Stimulated activated CD4-positive, alpha-beta T cell treated with anti-CD3 and anti-CD28 coated beads, Interleukin-1b, Interleukin-23, amount 100 ng/mL, for 48 hours (primary cell): Measurements from ENCODE around the gene COL23A1.

Experiments
- DNase-seq: peaks from one replicate; pipeline ENCODE4 v3.0.0-alpha.2; 2020

The COL23A1 gene

DNA sequence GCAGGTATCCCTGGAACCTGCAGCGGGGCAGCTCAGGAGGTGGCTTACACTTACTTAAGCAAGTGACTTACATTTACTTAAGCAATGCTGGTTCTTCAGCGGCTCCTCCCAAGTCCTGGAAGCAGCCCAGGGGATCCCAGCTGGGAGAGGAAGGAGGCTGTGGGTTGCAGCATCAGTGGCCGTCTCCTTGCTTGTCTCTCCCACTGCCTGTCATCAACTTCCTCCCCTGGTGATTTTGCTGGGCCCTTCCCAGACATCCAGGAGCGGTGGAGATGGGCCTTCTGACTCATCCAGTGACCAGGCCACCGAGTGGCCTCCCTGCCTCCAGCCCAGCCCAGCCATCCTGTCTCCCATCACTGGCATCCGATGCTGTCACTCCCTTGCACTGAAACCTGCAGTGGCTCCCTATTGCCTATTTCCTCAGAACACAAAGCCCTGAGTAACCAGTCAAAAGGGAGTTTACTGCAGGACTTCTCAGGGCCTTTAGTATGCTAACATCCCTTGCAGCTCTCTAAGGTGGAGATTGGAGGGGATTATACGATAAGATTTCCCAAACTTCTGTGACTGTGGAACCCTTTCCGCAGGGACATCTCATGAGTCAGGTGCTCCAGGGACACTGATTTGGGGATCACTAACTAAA lies 201.7 kb downstream of the COL23A1 start:
- DNase-seq: no peak

DNA sequence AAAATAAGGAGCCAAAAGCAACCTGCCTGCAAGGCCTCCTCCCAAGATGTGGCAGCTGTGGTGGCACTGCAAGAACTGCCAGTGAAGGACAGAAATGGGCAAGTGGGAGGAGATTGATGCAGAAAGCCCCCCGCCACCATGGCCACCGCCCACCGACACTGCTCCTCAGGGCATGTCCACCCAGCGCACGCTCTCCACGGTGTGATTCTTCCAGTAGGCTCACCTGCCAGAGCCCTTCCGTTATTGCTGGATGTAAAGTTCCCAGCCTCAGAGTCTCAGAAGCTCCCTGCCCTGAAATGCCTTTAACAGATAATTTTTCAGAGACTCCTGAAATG lies 202.4 kb downstream of the COL23A1 start:
- no peak for DNase-seq

DNA sequence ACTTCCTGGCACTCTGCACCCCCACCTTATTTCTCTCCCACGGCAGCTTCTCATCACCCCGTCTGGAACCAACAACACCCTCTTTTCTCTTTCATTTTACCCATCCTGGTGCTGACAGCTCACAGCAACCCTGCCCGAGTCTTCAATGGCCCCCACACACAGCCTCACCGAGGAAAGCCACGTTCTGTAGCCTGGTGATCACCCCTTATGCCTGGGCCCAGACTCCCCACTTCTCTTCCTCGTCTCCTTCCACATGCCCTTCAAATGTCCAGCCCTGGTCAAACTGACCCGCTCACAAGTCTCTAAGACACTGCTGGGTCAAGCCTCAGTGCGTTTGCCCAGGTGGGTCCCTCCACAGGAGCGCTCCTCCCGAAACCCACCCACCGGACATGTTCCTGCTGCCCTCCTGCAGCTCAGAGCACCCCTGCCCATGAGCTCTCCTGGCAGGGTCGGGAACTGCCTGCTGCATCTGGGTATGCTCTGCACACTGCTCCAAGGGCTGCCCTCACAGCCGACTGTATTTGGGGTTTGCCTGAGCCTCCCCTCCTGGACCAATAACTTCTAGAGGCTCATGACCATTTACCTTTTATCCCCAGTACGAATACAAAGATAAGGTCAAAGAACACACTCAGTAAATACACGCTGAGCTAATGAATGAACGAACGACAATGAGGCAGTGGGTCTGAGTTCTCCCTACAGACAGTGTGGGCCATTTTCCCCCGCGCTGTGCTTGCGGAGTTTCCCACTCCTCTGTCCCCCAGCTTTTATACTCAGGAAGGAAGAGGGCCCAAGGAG lies 202.9 kb downstream of the COL23A1 start:
- DNase-seq: no peak

DNA sequence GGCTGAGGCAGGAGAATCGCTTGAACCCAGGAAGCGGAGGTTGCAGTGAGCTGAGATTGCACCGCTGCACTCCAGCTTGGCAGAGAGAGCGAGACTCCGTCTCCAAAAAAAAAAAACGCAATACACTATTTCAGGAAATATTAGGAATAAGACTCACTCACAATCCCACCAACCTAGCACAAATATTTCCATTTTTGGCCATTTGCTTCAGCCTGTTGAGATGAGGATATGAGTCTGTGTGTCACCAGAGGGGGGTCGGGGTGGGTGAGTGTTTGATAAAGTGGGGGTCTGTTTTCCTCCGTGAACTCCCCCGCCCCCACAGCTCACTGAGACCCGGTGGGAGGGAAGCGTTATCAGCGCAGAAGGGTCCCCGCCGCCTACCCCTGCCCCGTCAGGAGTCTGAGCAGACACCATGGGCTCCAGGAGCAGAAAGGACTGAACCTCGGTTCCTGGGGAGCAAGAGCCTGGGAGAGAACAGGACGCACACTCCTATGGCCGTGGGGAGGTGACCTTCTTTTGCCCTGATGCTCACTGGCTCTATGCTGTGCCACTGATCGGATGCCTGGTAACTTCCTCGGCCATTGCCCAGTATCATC lies 203.8 kb downstream of the COL23A1 start:
- DNase-seq: no peak

DNA sequence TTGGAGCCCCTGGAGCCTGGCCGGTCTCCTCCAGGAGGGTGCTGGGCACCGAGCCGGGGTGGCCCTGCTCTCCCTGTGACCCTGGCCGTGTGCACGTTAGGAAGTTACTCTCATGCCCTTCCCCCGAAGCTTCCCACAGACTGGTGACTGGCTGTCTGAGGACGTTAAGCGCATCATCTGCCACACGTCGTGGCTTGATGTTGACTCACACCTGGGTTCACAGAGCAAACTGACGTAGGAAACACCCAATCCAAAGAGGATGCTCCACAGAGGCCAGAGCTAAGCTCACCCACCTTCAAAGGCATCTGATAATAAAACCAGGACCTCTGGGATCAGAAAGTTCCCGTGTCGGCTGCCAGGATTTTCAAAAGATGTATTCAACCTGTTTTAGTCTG lies 204.7 kb downstream of the COL23A1 start:
- no peak for DNase-seq

DNA sequence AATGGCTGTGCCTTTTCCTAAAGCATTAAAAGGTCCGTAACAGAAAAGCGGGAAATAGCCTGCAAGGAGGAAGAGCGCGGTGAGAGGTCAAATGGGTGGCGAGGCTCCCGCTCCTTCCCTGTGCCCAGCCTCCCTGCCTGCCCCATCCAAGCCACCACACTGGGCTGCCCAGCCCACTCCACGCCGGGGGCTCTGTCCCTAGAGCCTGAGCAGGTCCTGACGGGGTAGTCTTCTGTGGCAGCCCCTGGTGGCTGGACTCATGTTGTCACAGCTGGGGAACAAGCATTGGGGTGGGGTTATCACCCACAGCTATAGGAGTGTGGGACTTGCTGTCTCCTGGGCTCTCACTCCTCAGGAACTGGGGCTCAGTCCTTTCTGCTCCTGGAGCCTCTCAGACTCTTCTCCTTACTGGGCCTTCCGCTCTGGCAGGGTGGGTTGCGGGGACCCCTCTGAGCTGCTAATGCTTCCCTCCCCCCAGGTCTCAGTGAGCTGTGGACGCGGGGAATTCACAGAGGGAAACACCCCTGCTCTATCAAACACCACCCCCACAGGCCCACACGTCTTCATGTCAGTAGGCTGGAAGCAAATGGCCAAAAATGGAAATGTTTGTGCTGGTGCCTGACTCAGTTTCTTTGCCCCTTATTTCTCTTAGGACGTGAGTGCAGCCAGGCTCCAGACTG lies 205.2 kb downstream of the COL23A1 start:
- DNase-seq: no peak

DNA sequence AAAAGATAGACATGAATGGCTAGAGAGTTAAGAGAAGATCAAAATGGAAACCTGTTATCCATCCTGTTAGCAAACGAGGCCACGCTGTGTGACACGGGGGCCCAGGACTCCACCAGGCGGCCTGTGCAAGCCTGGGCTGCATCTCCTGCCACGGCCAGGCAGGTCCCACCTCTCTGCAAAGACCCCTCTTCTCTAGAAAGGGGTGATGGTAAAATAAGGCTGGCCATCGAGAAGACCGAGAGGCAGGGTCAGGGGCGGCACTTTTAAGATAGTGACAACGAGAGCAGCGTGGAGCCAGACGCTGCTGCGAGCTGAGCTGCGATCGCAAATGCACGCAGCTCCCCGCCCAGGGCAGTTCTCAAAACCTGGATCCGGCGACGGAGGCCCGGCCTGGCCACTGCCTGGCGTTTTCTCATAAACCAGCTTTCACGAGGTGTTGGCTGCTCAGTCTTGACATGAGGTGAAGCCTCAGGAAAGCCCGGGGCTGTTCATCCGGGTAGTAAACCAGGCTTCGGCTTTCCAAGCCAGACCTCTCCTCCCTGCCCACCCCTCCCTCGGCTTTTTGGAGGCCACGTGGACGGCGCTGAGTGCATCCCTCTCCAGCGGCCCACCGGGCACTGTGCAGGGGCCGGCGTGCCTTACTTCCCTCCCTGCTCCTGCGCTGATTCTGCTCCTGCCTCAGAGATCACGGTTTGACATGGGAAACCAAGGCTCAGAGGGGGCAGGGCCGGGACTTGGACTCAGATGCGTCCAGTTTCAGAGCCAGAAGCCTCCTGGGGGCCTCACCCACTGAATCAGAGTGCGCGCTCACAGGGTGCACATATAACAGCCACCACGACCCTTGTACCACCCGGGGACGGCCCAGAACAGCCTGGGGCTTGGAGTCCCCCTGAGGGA lies 206.0 kb downstream of the COL23A1 start:
- DNase-seq: no peak

DNA sequence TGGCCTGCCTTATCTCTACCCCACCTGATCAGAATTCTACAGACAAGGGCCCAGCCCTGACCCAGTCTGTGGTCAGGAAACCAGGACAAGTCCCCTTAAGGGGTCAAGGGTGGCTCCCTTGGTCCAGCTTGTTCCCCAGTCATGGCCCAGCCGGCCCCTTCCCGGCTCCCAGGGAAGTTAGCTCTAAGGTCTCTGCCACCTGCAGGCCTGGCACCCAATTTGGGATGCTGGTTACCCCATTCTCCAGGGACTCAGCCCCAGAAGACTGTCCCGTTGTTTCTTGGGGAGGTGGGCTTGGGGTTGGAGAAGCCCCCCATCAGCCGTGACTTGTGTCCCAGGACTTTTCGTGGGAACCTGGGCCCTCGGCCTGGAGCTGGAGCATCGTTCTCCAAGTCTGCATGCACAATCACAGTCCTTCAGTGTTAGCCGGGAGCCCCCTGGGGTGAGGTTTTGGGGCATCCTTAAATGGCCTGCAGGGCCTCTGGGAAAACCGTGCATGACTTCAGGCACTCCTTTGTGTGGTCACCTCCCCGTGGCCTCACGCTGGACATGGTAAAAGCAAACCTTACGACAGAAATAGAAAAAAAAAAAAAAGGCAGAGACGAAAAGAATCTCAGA lies 206.8 kb downstream of the COL23A1 start:
- DNase-seq: no peak

DNA sequence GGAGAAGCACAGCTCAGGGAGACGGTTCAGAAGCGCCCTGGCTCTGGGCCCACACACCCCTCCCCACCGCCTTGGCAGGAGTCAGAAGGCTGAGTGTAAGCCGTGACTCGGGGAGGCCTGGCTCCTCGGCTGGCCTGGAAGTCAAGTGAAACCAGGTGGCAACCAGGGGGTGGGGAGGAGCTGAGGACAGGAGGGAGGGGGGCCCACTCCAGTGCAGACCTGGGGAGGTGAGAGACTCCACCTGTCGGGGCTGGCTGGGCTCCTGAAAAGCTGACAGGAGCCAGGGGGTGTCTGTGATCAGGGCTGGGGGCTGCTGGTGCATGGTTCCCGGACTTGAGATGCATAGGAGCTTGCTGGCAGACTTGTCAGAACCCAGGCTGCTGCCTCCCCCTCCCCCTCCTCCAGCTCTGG lies 207.4 kb downstream of the COL23A1 start:
- DNase-seq: no peak

DNA sequence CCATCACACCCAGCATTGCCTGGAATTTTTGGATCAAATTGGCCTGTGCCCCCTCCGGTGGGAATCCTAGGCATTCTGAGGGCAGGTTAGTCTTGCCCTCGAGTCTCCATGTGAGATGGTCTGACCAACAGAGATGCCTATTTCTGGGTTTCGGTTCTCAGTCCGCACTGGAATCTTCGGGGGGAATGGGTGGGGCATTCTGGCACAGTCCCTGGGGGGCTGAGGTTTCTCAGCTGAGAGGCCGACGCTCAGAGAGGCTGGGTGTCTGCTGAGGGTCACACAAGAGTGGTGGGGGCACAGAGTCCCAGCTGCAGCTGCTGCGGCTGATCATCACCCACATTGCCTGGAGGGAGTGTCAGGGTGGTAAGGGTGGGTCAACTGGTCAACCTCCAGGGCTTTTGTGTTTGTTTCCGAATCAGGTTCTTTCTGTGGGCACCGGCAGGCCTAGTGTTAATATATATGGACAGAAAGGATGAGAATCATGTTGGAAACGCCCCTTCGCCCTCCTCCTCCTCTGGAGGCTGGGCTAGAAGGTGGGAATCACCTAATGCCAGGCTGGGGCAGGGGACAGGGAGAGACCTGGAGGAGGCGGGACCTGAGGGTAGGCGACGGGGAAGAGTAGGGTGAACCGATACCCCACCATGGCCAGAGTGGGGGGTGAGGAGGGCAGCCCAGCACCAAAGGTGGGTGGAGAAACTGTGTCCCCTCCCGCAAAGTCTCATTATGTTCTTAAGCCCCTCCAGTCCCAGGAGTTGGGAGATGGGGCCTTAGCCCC lies 208.1 kb downstream of the COL23A1 start:
- DNase-seq: no peak

DNA sequence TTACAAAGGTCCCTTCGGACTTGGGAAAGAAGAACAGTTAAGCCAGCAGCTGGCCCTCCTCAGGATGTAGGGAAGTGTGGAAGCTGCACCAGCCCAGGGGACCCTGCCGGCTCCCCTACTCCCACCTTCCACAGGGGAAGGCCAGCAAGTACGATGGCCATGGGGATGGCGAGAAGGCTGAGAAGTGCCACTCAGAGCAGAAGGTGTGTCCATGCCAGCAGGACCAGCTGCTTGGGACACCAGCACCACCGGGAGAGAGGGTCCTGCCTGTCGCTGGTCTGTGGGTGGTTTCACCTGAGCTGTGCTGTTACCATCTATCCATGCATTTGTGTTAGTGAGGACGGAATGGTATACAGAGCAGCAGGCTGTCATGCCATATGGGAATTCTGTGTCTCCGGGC lies 209.0 kb downstream of the COL23A1 start:
- DNase-seq: no peak

DNA sequence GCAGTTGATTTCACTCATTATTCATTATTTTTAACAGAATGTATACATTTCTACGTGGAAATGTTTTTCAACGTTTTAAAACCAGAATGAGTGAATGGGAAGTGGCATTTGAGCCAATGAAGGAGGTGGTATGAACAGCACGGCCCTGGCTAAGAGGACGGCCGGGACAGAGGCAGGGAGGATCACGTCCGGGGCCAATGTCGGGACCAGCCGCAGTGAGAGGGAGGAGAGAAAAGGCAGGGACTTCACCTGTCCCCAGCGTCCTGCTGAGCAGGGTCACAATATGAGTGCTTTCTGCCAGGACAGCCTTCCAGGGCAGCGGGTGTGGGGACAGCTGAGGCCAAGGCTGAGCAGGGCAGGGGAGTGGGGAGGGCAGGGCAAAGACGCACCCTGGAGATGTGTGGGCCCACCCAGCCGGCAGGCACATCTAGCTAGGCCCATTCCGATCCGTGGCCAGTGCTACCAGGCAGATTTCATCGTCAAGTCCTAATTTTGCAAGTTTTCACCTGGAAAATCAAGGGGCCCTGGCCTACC lies 209.6 kb downstream of the COL23A1 start:
- DNase-seq: no peak

DNA sequence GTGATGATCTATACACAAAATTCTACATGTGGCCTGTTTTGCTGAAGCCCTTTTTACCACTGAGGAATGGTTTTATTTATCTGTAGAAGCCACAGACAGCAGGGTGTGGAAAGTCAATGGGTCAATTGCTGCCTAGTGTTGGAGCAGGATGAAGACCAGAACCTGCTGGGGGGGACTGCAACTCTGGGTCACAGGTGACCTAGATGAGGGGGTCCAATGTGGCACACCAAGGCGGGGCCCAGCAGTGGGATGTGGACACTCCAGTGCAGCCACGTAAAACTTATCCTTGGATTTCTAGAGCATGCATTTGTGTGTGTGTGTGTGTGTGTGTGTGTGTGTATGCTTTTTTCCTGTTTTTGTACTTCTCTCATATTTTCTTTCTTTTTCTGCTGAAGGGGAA lies 210.1 kb downstream of the COL23A1 start:
- DNase-seq: no peak

DNA sequence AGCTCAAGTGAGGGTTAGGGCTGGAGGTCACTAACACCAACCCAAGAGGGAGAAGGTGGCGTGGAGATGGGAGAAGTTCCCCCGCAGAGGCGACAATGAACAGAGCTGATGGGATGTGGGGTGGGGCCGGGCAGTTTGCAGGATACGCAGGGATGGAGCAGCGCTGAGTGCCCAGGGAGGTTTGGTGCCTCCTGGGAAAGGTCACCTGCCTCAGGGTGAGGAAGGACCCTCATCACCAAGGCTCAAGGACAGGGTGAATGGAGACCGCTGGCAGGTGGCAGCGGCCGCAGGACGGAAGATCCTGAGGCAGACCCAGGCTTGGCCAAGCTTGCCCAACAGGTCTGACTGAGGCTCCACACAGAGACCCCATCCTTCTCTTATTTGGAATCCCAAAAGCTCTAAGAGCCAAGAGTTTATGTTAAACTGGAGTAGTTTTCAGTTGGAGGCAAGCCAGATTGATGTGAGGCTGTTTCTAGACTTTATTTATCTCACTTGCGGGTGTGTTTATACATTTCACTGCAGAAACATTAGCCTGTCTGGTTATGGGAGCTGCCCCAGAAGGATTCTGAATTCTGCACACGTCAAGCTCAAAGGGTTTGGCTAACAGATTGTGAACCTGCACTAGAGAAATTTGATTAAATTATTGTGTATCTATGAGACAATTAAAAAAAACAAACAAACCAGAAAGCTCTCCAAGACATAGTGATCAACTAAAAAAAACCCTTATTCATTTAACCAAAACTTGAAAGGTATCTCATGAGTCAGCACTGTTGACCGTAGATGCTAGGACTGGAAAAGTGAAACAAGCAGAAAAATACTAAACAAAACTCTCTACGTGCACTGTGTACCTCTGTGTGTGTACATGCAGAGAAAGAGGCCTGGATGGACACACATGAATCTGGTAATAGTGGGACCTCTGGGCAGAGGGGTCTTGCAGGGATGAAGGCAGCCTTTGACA lies 211.4 kb downstream of the COL23A1 start:
- no peak for DNase-seq

DNA sequence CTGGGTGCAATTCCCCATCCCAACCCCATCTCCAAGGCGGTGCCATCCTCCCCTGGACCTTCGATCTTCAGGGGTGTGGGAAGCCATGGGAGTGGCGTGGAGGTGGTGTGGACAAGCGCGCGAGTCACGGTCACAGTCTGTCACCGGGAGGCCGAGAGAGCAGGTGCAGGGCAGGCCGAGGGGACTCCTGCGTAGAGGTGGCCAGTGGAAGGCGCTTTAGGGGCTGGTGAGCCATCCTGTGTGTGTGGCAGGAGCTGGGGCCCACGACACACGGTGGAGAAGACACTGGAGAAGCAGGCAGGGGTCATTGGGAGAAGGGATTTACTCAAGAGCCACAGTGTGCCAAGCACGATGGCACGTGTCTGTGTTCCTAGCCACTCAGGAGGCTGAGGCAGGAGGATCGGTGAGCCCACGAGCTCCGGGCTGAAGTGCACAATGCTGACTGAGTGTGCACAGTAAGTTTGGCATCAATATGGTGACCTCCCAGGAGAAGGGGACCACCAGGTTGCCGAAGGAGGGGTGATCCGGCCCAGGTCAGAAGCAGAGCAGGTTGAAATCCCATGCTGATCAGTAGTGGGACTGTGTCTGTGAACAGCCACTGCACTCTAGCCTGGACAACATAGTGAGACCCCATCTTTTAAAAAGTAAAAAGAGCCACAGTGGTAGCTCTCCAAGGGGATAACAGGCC lies 212.5 kb downstream of the COL23A1 start:
- DNase-seq: no peak

DNA sequence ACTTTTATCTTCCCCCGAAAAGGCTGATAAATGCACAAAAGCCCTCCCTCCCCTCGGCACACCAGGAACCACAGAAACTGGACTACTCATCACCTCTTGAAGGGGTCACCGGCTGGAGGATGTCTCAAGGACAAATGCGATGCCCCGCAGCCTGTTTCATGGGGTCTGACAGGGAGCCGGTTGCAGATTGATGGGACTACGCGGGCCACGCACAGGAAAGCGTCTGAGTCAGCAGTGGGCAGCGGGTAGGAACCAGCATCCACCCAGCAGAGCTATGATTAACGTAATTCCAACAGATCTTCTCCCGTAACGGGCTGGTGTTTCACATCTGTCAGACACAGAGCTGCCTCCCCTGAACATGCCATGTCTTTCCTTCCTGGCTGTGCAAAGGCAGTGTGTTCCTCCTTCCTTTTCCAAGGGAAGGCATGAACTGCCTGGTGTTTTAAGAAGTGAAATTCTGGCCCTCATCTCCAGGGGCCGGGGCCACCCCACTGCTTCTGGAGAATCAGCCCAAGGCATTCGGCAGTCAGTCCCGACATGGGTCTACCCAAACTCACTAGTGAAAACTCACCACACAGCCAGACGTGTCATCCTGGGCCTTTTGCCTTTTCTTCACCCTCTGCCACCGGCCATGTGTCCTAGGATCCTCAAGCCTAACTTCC lies 213.1 kb downstream of the COL23A1 start:
- DNase-seq: no peak

DNA sequence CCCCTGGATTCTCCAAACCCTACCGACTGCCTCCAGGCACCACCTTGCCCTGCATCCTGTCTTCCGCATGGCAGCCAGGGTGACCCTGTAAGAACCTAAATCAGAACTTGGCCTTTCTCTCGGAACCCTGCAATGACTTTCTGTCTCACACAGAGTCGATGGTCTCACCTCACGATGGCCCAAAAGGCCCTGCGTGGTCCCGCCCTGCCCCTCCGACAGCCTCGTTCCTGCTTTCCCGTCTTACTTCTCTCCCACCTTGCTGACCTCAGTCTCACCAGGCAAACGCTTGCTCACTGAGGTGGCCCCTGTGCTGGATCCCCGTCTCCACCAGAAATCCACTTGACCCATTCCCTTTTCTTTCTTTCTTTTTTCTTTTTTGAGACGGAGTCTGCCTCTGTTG lies 214.8 kb downstream of the COL23A1 start:
- no peak for DNase-seq

DNA sequence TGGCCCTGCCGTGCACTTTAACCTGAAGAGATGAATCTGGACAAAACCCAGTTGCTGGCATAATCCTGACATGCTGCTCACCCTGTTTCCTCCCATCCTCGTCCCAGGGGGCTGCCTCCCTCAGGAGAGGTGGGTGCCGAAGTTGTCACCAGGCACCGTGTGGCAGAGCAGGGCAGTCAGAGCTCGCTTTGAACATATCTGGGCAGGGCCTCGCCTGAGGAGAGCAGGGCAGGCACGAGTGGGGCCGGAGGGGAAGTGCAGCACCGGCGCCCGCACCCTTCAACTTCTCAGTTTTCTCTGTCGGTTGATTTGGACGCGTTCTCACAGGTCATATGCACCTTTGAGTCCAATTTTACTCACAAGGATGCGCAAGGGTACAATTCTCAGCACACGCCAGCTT lies 216.5 kb downstream of the COL23A1 start:
- DNase-seq: no peak

DNA sequence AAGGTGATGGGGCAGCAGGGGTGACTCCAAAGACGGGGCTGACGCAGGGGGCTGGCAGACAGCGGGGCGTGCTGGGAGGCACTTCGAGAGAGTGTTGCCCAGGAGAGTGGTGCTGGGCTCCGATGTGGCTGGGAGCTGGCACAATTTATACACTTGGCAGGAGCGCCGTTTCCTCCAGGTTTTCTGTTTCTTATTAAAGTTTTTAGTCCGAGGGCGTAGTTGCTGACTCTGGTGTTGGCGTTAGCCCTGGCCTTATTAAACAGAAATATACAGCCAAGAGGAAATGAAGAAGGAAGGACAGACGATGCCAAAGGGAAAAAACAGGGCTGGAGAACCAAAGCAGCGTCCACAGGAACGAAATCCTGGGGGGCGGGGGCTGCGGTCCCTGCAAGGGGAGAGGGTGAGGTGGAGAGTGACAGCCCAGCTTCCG lies 218.0 kb downstream of the COL23A1 start:
- no peak for DNase-seq
